NK-92 (cell line): ENCODE measurements around the gene GAK.
"Not testable (repeated sequence)": the region's sequence is repeated elsewhere in the genome, so short reads cannot be mapped to it uniquely, and the experiment has no call there.

Experiments used
- DNase-seq: peaks from one replicate; lab custom pipeline; 2025; ENCODE audit not compliant: unreplicated experiment; lab: John Stamatoyannopoulos, UW

The GAK gene

DNA sequence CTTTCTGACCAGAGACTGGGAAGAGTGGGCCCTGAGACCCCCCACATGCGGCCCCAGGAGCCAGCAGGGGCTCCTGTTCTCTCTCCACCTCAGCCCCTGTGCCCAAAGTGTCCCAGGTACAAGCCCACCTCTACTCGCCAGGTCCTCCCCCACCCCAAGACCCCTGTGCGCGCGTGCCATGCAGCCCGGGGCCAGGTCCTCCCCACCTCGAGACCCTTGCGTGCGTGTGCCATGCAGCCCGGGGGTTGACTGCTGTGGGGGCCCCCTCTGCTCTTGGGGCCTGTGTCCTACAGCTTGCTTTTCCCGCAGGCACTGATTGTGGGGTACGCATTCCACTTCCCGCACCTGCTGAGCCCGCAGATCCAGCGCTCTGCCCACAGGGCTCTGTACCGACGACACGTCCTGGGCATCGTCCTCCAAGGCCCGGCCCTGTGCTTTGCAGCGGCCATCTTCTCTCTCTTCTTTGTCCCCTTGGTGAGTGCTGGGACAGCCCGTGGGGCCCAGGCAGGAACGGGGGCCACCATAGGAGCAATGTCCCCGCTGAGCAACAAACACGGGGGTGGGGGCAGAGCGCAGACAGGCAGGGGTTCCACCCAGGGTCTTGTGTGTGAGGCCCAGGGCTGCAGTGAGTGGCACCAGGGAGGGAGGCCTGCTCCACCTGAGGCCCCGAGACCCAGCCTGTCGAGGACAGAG is 20.9 kb upstream of the GAK start:
- no peak for DNase-seq

GRCh38 chr4:951594-952468 is 19.7 kb upstream of the GAK start:
- DNase-seq, result no peak

GRCh38 chr4:951186-951585 is 19.1 kb upstream of the GAK start:
- DNase-seq, result no peak

DNA sequence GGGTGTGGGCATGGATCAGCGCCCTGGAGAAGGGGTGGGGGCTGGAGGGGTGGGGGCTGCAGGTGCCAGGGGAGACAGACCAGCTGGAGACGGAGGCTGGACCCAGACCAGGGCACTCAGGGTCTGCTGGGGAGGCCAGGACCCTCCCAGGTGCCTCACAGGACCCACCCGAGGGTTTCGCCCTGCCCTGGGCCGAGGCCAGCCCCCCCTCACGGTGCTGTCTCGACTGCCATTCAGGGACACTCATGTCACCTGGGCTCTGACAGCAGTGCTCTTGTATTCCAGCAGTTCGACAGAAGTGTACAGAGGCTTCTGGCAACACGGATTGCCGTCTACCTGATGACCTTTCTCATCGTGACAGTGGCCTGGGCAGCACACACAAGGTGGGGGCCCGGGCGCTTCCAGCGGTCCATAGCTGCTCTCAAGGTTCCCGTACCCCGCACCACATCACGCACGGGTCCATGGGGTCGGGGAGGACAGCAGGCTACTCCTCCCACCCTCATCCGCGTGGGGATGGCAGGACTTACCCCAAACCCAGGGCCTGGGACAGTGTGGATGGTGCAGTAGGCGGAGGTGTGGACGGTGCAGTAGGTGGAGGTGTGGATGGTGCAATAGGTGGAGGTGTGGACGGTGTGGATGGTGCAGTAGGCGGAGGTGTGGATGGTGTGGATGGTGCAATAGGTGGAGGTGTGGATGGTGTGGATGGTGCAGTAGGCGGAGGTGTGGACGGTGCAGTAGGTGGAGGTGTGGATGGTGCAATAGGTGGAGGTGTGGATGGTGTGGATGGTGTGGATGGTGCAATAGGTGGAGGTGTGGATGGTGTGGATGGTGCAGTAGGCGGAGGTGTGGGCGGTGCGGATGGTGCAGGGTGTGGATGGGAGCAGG is 18.3 kb upstream of the GAK start:
- no peak for DNase-seq

DNA sequence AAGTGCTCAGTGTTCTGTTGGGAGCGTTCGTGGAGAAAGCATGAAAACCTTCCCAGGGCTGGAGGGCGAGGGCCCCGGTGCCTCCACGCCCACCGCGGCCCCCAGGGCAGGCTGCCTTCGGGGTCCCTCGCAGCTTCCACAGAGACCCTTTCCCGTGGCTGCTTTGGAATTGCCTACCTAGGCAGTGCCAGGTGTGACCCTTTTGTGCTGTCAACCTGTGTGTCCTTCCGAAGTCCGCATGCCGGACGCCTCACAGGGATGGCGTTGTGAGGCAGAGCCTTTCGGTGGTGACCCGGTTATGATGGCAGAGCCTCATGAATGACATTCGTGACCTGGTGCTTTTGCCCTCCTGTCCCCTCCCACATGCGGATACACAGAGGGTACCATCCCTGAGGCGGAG is 17.5 kb upstream of the GAK start:
- no peak for DNase-seq

GRCh38 chr4:948936-949300 is 16.8 kb upstream of the GAK start:
- DNase-seq, result no peak

DNA sequence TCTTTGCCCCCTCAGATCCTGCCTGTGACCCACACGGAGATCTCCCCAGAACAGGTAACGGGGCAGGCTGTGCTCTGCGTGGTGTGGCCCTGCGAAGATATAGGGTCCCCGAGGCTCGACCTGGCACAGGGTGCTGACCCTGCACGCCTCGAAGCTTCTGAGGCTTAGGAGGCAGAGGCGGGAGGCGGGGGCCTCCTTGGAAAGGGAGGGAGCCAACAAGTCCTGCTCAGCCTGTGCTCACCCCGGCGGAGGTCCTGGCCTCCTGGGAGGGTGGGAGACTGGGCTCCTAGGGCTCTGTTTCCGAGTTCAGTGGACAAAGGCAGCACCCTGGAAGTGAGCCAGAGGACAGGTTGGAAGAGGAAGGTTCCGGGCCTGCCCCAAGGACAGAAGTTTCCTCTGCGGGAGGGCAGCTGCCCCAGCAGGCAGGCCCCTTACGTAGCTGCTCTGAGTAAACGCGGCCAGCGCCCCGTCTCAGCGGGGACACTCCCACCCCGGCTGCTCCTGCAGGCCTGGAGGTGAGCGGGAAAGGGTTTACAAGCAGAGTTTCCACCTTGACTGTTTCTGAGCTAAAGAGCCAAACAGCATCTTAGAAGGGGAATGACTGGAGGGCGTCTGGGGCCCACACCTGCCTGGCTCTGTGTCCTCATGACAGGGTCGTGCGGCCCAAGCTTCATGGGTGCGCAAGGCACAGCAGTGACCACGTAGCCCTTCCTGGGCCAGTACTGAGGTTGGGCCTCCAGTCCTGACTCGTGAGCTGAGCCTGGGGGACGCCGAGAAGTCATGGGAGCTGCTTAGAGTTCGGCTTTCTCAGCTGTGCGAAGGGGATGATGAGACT is 16.2 kb upstream of the GAK start:
- no peak for DNase-seq

GRCh38 chr4:947491-947971 is 15.4 kb upstream of the GAK start:
- no peak for DNase-seq

GRCh38 chr4:946517-947471 is 14.7 kb upstream of the GAK start:
- no peak for DNase-seq

DNA sequence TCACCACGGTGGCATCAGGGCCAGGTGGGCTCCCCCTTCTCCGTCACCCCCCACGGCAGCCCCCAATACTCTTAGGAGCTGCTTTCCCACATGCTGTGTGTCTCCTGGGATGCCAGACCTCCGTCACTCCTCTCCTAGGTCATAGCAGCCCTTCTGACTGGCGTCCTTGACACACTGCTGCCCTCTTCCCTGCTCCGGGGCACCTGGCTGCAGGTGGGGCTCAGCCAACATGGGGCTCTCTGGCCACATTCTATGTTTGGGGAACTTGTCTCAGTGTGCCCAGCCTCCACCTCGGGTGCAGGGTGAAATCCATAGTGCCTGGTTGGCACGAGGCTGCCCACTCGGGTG is 14.0 kb upstream of the GAK start:
- DNase-seq, result no peak

DNA sequence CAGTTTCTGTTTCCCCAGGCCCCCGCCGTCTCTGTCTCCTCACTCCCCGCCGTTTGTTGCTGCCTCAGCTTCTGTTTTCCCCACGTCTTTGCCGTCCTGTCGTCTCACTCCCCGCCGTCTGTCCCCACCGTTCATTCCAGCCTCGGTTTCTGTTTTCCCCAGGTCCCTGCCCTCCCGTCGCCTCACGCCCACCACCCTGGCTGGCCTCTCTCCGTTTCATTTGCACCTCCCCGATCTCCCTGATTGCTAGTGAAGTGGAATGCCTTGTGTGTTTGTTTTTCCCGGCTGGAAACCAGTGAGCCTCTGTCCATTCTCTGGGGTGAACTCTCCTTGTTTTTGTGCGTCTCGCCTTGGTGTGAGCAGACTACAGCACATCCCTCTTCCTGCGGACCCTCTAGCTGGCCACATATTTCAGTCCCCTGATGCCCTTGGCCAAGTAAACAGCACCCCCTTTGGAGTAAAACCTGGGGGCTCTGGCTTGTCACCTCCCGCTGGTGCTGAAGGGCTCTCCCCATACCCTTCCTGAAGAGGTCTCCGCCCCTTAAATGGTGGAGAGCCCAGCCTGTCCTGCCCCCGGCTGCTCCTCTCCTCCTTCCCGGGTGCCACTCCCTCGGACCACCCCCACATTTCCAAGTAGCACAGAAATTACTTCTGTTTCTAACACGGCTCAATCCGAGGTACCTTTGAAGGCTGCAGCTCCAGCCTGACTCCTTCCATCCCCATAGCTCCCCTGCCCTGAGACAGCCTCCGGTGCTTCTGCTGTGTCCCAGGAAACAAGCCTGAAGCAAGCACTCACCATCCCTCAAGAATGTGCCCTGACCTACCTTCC is 13.4 kb upstream of the GAK start:
- no peak for DNase-seq

DNA sequence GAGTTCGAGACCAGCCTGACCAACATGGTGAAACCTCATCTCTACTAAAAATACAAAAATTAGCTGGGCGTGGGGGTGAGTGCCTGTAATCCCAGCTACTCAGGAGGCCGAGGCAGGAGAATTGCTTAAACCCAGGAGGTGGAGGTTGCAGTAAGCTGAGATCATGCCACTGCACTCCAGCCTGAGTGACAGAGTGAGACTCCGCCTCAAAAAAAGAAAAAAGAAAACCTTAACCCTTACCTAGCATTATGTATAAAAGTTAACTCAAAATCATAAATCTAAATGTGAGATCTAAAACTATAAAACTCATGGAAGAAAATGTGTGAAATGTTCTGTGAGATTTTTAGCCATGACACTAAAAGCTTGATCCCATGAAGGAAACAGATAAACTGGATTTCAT is 7.4 kb upstream of the GAK start:
- DNase-seq, result not testable (repeated sequence)

GRCh38 chr4:932713-933070 is 576 bp upstream of the GAK start:
- no peak for DNase-seq

DNA sequence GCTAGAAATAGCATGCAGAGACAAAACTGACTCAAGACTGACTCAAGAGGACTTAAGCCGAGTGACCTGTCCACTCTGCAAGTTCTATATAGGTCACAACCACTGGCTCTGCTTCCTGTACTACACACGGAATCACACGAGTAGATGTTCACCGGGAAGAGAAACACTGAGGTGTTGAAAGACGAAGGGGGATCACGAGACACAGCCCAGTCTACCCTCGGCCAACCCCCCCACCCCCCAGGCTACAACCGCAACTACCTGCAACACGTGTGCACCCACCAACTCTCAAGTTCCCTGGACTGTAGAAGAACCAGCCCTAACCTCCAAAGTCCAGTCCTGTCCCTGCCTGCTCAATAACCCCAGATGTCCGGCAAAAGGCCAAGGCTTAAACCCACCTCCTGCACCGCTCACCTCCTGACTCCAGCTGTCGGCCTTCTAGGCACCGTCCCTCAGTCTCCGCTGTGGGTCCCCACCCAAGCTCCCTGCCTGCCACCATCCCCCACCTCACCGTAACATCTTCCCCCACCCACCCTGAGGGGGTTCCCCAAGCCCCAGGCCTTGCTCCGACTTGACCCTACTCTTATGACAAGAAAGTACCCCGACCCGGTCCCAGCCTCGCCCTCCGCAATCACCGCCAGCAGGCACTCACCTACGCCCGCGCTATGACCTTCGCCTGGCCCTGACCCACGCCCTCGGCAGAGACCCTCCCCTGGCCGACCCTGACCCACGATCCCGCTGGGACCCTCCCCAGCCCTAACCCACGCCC is 739 bp downstream of the GAK start:
- DNase-seq, result no peak

DNA sequence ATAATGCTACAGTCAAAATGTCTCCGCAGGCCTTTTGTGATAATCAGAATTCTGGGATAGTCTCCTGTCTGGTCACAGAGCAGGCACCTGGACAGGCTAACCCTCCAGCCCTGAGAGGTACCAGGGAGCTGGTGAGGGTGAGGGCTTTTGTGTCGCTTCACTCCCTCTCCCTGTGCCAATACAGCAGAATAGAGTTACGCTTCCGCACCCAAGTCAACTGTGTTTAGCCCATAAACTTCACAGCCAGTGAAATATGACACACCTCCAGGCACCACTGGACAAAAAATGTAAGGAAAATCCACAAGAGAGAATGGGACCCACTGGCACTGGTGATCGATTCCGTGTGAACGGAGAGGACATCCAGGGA is 1.3 kb downstream of the GAK start:
- DNase-seq, result no peak

GRCh38 chr4:930028-930551 is 2.0 kb downstream of the GAK start:
- no peak for DNase-seq

DNA sequence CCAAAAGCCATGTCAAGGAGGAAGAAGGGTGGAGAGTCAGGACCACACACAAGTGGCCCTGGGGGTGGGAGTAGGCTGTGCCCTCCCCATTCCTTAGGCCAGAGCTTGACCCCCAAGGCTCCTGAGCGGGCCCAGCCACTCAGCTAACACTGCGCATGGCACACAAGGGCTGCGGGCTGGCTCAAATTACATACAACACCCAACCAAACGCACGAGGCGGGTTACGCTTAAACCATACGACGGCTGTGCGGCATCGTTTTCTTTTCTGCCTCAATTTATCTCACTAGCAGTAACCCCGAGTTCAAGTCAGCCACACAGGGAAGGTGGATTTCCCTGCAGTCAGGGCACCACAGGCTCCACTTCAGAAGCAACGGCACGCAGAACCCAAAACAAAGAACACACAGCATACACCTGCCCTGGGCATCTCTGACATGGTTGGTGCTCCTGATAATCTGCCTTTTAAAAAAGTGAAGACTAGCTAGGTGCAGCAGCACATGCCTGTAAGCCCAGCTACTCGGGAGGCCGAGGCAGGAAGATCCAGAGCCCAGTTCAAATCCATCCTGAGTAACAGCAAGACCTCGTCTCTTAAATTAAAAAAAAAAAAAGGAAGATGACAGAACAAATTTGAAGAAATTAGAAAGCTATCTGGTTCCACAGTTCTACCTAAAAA is 2.9 kb downstream of the GAK start:
- DNase-seq, result no peak
